ENCODE measurements around the gene METTL9.
"Not testable (repeated sequence)": the region's sequence is repeated elsewhere in the genome, so short reads cannot be mapped to it uniquely, and the experiment has no call there.

METTL9 gene

GRCh38 chr16:21643785-21644184 is 44.4 kb downstream of the METTL9 start:
- Histone ChIP-seq H3K9ac (peak overlapping the region in 7 of 11 experiments; percentile 14 to 76 (median 66); a peak in 12 of 22 replicates), H3K4me1 (peaks cover 58 to 98% (median 96%) of the 10 kb centered on the region in 10 experiments), H4K20me1 (peaks cover 3 to 81% (median 24%) of the 10 kb centered on the region in 11 experiments; a peak in 18 of 22 replicates), H3K36me3 (peaks cover 6 to 92% (median 80%) of the 10 kb centered on the region in 11 experiments; a peak in 21 of 22 replicates), H3K4me2 (peak overlapping the region; percentile 70 to 99 (median 88)), H3K27me3 (no peaks in the 10 kb centered on the region), H3K27ac (peak overlapping the region; percentile 13 to 93 (median 85); a peak in 19 of 22 replicates), H3K9me3 (replicated peaks in 1 of 11) (peaks cover 0 to 7% (median 0%) of the 10 kb centered on the region in 11 experiments; a peak in 5 of 22 replicates), H3K4me3 (peak overlapping the region in 6 of 10 experiments; percentile 2 to 58 (median 44); a peak in 10 of 20 replicates)
- TF ChIP-seq Cebpa-rat (IDR thresholded peaks at IDR 0.05), result no peak

DNA sequence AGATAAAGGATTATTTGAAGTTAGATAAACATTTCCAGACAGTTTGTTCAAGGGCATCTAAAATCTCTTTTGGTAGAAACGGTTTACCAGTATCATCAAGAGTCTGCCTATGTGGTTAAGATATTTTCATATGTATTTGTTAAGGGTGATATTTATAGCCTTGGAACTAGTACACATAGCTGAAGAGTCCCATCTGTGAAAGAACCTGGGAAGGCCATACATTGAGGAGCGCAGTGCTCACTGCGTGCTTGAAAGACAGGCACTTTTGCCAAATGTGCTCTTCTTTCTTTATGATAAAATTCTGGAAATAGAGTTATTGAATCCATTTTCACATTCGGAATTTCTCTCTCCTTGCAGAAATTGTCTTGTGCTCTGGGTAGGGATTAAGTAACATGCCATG is 45.3 kb downstream of the METTL9 start:
- peaks cover 4 to 72% (median 15%) of the 10 kb centered on the region in 11 experiments; a peak in 16 of 22 replicates for H4K20me1 ChIP-seq
- TF ChIP-seq Cebpa-rat (IDR thresholded peaks at IDR 0.05), result no peak
- peak overlapping the region; percentile 70 to 99 (median 88) for H3K4me2 ChIP-seq
- peak overlapping the region; percentile 58 to 76 (median 69) for H3K9ac ChIP-seq
- H3K27ac ChIP-seq, result peak overlapping the region; percentile 57 to 93 (median 85)
- no peaks in the 10 kb centered on the region for H3K27me3 ChIP-seq
- H3K36me3 ChIP-seq, result peaks cover 15 to 92% (median 80%) of the 10 kb centered on the region in 11 experiments; a peak in 21 of 22 replicates
- peaks cover 58 to 100% (median 97%) of the 10 kb centered on the region in 10 experiments for H3K4me1 ChIP-seq
- peak overlapping the region; percentile 35 to 58 (median 44); a peak in 18 of 20 replicates for H3K4me3 ChIP-seq
- H3K9me3 ChIP-seq (replicated peaks in 1 of 11), result peaks cover 0 to 15% (median 0%) of the 10 kb centered on the region in 11 experiments; a peak in 7 of 22 replicates

DNA sequence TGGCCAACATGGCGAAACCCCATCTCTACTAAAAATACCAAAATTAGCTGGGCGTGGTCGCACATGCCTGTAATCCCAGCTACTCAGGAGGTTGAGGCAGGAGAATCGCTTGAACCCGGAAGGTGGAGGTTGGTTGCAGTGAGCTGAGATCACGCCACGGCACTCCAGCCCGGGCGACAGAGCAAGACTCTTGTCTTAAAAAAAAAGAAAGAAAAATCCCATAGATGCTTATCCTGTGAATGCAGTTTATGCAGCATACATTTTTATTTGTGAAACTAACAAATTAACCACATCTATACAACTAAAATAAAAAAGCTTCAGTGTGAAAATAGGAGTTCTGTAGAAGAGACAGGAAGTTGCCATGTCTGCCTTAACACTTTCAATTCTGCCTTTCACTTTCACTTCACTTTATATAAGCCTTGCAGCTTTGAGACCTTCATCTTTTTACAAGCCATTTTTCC is 45.9 kb downstream of the METTL9 start:
- peak overlapping the region; percentile 70 to 99 (median 88) for H3K4me2 ChIP-seq
- no peaks in the 10 kb centered on the region for H3K27me3 ChIP-seq
- peaks cover 0 to 66% (median 9%) of the 10 kb centered on the region in 11 experiments; a peak in 15 of 22 replicates for H4K20me1 ChIP-seq
- peaks cover 0 to 21% (median 0%) of the 10 kb centered on the region in 11 experiments; a peak in 7 of 22 replicates for H3K9me3 ChIP-seq (replicated peaks in 1 of 11)
- peak overlapping the region; percentile 35 to 58 (median 44); a peak in 19 of 20 replicates for H3K4me3 ChIP-seq
- peaks cover 64 to 100% (median 97%) of the 10 kb centered on the region in 10 experiments for H3K4me1 ChIP-seq
- H3K9ac ChIP-seq, result peak overlapping the region; percentile 58 to 76 (median 69); a peak in 21 of 22 replicates
- peaks cover 19 to 92% (median 79%) of the 10 kb centered on the region in 11 experiments; a peak in 21 of 22 replicates for H3K36me3 ChIP-seq
- peak overlapping the region; percentile 57 to 93 (median 85) for H3K27ac ChIP-seq
- no peak for TF ChIP-seq Cebpa-rat (IDR thresholded peaks at IDR 0.05)

DNA sequence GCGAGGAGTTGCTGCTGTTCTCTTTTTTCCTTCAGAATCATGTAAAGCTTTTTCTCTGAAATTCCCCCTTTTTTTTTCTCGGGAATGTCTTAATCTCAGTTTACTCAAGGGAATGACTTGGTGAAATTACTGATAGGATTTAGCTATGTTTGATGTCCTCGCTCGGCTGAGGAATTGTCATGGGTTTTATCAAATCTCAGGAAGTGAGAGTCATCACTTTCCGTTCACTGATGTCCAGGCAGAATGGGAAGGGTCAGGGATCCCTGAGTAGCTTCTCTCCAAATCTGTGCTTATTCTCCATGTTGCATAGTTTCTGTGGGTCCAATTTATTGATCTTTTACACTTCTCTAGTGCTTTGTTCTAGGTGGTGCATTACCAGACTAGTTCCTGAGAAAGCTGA is 46.7 kb downstream of the METTL9 start:
- Histone ChIP-seq H3K9ac (peak overlapping the region; percentile 58 to 76 (median 71); a peak in 21 of 22 replicates), H3K27me3 (no peaks in the 10 kb centered on the region), H4K20me1 (peaks cover 0 to 58% (median 6%) of the 10 kb centered on the region in 11 experiments; a peak in 12 of 22 replicates), H3K27ac (peak overlapping the region; percentile 67 to 93 (median 85)), H3K9me3 (replicated peaks in 1 of 11) (peaks cover 0 to 25% (median 0%) of the 10 kb centered on the region in 11 experiments; a peak in 7 of 22 replicates), H3K4me3 (peak overlapping the region in 9 of 10 experiments; percentile 15 to 58 (median 44); a peak in 13 of 20 replicates), H3K4me1 (peaks cover 72 to 100% (median 95%) of the 10 kb centered on the region in 10 experiments), H3K4me2 (peak overlapping the region; percentile 70 to 99 (median 88)), H3K36me3 (peaks cover 20 to 87% (median 77%) of the 10 kb centered on the region in 11 experiments; a peak in 21 of 22 replicates)
- TF ChIP-seq Cebpa-rat (IDR thresholded peaks at IDR 0.05), result no peak

DNA sequence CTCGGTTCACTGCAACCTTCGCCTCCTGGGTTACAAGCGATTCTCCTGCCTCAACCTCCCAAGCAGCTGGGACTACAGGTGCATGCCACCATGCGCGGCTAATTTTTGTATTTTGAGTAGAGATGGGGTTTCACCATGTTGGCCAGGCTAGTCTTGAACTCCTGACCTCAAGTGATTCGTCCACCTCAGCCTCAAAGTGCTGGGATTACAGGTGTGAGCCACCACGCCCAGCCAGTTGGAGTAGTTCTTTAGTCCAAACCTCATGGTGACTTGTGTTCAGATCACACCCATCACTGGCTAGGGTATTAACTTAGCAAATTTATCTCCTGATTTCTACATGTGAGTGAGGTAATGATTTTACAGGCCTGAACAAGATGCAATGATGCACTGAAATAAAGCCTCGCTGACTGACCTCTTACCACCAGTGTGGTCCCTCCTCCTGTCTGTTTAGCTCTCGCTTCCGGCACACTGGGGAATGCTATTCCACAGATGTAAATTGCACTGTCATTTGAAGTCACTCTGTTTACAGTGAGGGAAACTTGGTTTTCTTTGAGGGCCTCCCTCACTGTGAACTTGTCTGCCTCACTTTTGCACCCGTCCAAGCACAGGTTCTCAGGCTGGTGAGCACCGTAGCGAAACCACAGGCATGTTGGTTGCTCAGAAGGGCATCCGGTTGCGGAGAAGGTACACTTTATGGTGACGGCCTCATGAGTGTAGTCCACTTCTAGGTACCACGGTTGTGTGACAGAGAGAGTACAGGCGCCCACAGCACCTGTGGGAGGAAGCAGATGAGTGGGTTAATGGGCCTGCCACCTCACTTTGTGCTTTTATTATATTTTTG is 47.6 kb downstream of the METTL9 start:
- Histone ChIP-seq H3K9ac (peak overlapping the region; percentile 32 to 76 (median 69); a peak in 20 of 22 replicates), H3K27me3 (no peaks in the 10 kb centered on the region), H4K20me1 (peaks cover 0 to 49% (median 6%) of the 10 kb centered on the region in 11 experiments; a peak in 9 of 22 replicates), H3K4me3 (peak overlapping the region in 7 of 10 experiments; percentile 15 to 58 (median 35); a peak in 8 of 20 replicates), H3K4me1 (peaks cover 80 to 100% (median 95%) of the 10 kb centered on the region in 10 experiments), H3K36me3 (peaks cover 17 to 87% (median 76%) of the 10 kb centered on the region in 11 experiments; a peak in 21 of 22 replicates), H3K9me3 (replicated peaks in 1 of 11) (peaks cover 0 to 28% (median 0%) of the 10 kb centered on the region in 11 experiments; a peak in 7 of 22 replicates), H3K27ac (peak overlapping the region; percentile 67 to 93 (median 85)), H3K4me2 (peak overlapping the region; percentile 70 to 99 (median 88))
- no peak for TF ChIP-seq Cebpa-rat (IDR thresholded peaks at IDR 0.05)

- Histone ChIP-seq H3K27me3 (no peaks in the 10 kb centered on the region), H3K27ac (peak overlapping the region; percentile 67 to 93 (median 85)), H3K4me1 (peaks cover 86 to 100% (median 94%) of the 10 kb centered on the region in 10 experiments), H3K9me3 (replicated peaks in 1 of 11) (peaks cover 0 to 28% (median 0%) of the 10 kb centered on the region in 11 experiments; a peak in 7 of 22 replicates), H3K9ac (peak overlapping the region; percentile 32 to 76 (median 69); a peak in 20 of 22 replicates), H4K20me1 (peaks cover 0 to 42% (median 6%) of the 10 kb centered on the region in 11 experiments; a peak in 5 of 22 replicates), H3K4me3 (peak overlapping the region in 5 of 10 experiments; percentile 18 to 58 (median 26); a peak in 4 of 20 replicates), H3K36me3 (peaks cover 17 to 87% (median 70%) of the 10 kb centered on the region in 11 experiments; a peak in 21 of 22 replicates), H3K4me2 (peak overlapping the region; percentile 70 to 99 (median 88))
- no peak for TF ChIP-seq Cebpa-rat (IDR thresholded peaks at IDR 0.05)
These were observed 48.3 kb downstream of the METTL9 start for GRCh38 chr16:21647562-21648164.

DNA sequence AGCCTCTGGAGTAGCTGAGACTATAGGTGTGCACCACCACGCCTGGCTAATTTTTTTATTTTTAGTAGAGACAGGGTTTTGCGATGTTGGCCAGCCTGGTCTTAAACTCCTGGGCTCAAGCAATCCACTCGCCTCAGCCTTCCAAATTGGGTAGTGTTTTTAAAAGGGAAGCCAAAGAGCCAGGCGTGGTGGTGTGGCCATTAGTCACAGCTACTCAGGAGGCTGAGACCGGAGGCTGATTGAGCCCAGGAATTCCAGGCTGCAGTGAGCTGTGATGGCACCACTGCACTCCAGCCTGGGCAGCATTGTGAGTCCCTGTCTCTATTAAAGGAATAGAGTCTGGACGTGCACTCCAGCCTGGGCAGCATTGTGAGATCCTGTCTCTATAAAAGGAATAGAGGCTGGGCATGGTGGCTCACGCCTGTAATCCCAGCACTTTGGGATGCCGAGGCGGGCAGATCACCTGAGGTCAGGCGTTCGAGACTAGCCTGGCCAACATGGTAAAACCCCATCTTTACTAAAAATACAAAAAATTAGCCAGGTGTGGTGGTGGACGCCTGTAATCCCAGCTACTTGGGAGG is 50.5 kb downstream of the METTL9 start:
- Histone ChIP-seq H3K4me1 (peaks cover 75 to 100% (median 94%) of the 10 kb centered on the region in 10 experiments), H3K9me3 (replicated peaks in 1 of 11) (peaks cover 0 to 28% (median 0%) of the 10 kb centered on the region in 11 experiments; a peak in 7 of 22 replicates), H3K9ac (peak overlapping the region in 10 of 11 experiments; percentile 45 to 82 (median 65); a peak in 17 of 22 replicates), H3K27ac (peak overlapping the region; percentile 70 to 93 (median 86)), H3K4me2 (peak overlapping the region in 10 of 11 experiments; percentile 50 to 99 (median 87)), H3K36me3 (peaks cover 26 to 87% (median 72%) of the 10 kb centered on the region in 11 experiments; a peak in 21 of 22 replicates), H3K4me3 (peak overlapping the region in 6 of 10 experiments; percentile 12 to 61 (median 32); a peak in 11 of 20 replicates), H4K20me1 (peaks cover 0 to 42% (median 13%) of the 10 kb centered on the region in 11 experiments; a peak in 10 of 22 replicates)
- not testable (repeated sequence) for H3K27me3 ChIP-seq
